Fibroblast of peridontal ligament (primary cell): ENCODE data around the gene AUTS2.

ENCODE experiments used
- DNase-seq: peaks from one replicate; pipeline ENCODE4 v3.0.0-alpha.2; 2010; ENCODE audit errors: extremely low read depth

AUTS2 gene

GRCh38 chr7:70031245-70031644, 433.0 kb downstream of the AUTS2 start:
- no peak for DNase-seq

GRCh38 chr7:70032649-70033048, 434.4 kb downstream of the AUTS2 start:
- no peak for DNase-seq

- no peak for DNase-seq
Measured at GRCh38 chr7:70033226-70033625, 435.0 kb downstream of the AUTS2 start.

- DNase-seq, result no peak
Measured at GRCh38 chr7:70034999-70035398, 436.7 kb downstream of the AUTS2 start.

- no peak for DNase-seq
Measured at GRCh38 chr7:70035519-70035918, 437.2 kb downstream of the AUTS2 start.

GRCh38 chr7:70035955-70036354, 437.7 kb downstream of the AUTS2 start:
- no peak for DNase-seq

GRCh38 chr7:70036695-70037094, 438.4 kb downstream of the AUTS2 start:
- DNase-seq, result no peak

- peak; percentile 66 for DNase-seq
Measured at GRCh38 chr7:70037171-70037933, 439.1 kb downstream of the AUTS2 start.

GRCh38 chr7:70040051-70040450, 441.8 kb downstream of the AUTS2 start:
- DNase-seq, result no peak

- DNase-seq, result peak; percentile 58
Measured at GRCh38 chr7:70040970-70041766, 442.9 kb downstream of the AUTS2 start.

- DNase-seq, result peak; percentile 40
Measured at GRCh38 chr7:70042533-70042932, 444.3 kb downstream of the AUTS2 start.

- DNase-seq, result no peak
Measured at GRCh38 chr7:70043015-70043538, 444.8 kb downstream of the AUTS2 start.

GRCh38 chr7:70044064-70044463, 445.8 kb downstream of the AUTS2 start:
- DNase-seq, result no peak

- DNase-seq, result no peak
Measured at GRCh38 chr7:70044525-70044924, 446.2 kb downstream of the AUTS2 start.

- DNase-seq, result no peak
Measured at GRCh38 chr7:70044981-70045380, 446.7 kb downstream of the AUTS2 start.

- DNase-seq, result no peak
Measured at GRCh38 chr7:70047384-70047783, 449.1 kb downstream of the AUTS2 start.

- DNase-seq, result no peak
Measured at GRCh38 chr7:70047891-70048448, 449.7 kb downstream of the AUTS2 start.

GRCh38 chr7:70051726-70052125, 453.5 kb downstream of the AUTS2 start:
- peak; percentile 5 for DNase-seq

GRCh38 chr7:70052691-70053090, 454.4 kb downstream of the AUTS2 start:
- DNase-seq, result peak; percentile 27

GRCh38 chr7:70053421-70053820, 455.1 kb downstream of the AUTS2 start:
- no peak for DNase-seq

GRCh38 chr7:70053989-70054388, 455.7 kb downstream of the AUTS2 start:
- DNase-seq, result no peak

- DNase-seq, result no peak
Measured at GRCh38 chr7:70056363-70056762, 458.1 kb downstream of the AUTS2 start.
